Tracheal epithelial cell (primary cell): ENCODE data around the gene TOM1L2. TPM values are rescaled to one million over a fixed set of nuclear protein-coding genes. Genes with fewer than 3 reads are reported as not detected.

ENCODE experiments used
- total RNA-seq: library from RNA; depleted of rRNA; stranded (reverse); fragments of >200 nt; gene quantifications from 2 replicates; pipeline ENCODE4 v1.2.1, GENCODE V29; 2014

TOM1L2 gene
- total RNA-seq = 11.6 and 12.4 TPM in 2 replicates

GRCh38 chr17:17972126-17972951, at the start of gene TOM1L2, which contains the start of gene DRC3:
Gene TOM1L2, minus strand, starts transcription at chr17:17972400. Its CDS starts 87 bp downstream, at chr17:17972313.
Gene DRC3, plus strand, starts transcription at chr17:17972862. Its CDS starts 4,737 bp downstream, at chr17:17977599.

GRCh38 chr17:17836818-17837379, 135.3 kb downstream of the TOM1L2 start, which contains the start of gene SREBF1:
Gene SREBF1, minus strand, starts transcription at chr17:17836986. Its CDS starts 169 bp downstream, at chr17:17836817.

Other genes with a start within 250 kb of the TOM1L2 start
- 57.8 and 123 TPM in 2 replicates for gene SREBF1, start 135.4 kb downstream of the TOM1L2 start, total RNA-seq
- gene DRC3, start 462 bp upstream of the TOM1L2 start, total RNA-seq = under 0.01 and 0.43 TPM in 2 replicates
- 8.7 and 12.5 TPM in 2 replicates for gene ATPAF2, start 66.8 kb upstream of the TOM1L2 start, total RNA-seq
- 11.3 and 12.0 TPM in 2 replicates for gene GID4, start 67.0 kb upstream of the TOM1L2 start, total RNA-seq
- gene DRG2, start 115.5 kb upstream of the TOM1L2 start, total RNA-seq = 24.1 and 35.4 TPM in 2 replicates
- under 0.01 TPM in 2 replicates for gene MYO15A, start 136.4 kb upstream of the TOM1L2 start, total RNA-seq
- gene ALKBH5, start 211.4 kb upstream of the TOM1L2 start, total RNA-seq = 103 and 130 TPM in 2 replicates